GM10847 (cell line): ENCODE measurements around the gene TEAD1.

ENCODE experiments used
- POLR2A ChIP-seq: IDR thresholded peaks from 2 replicates; pipeline ENCODE4 v1.6.1; 2011; ENCODE audit not compliant: insufficient read length; ENCODE audit errors: extremely low read depth

TEAD1 gene

GRCh38 chr11:12952094-12952493 lies 277.9 kb downstream of the TEAD1 start:
- TF ChIP-seq POLR2A, result no peak

GRCh38 chr11:12958986-12959385 lies 284.8 kb downstream of the TEAD1 start:
- no peak for TF ChIP-seq POLR2A

DNA sequence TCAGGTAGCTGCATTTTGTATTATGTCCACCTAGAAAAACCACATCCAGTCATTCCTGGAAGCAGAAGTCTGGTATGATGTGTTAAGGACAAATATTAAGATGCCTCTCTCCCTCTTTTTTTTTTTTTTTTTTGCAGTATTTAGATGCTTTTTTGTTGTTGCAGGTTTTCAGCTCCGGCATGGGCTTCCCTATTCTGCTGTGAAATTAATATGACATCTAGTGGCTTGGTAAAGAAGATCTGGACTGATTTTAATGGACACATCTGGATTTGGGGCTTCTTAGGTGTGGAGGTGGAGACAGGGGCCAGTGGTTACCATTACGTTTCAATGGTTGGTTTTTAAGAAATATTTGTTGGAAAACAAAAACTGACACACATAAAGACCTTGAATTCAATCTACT lies 287.4 kb downstream of the TEAD1 start:
- no peak for TF ChIP-seq POLR2A

GRCh38 chr11:12962306-12962705 lies 288.1 kb downstream of the TEAD1 start:
- TF ChIP-seq POLR2A, result no peak

- no peak for TF ChIP-seq POLR2A
These were observed 288.8 kb downstream of the TEAD1 start for GRCh38 chr11:12963051-12963450.

DNA sequence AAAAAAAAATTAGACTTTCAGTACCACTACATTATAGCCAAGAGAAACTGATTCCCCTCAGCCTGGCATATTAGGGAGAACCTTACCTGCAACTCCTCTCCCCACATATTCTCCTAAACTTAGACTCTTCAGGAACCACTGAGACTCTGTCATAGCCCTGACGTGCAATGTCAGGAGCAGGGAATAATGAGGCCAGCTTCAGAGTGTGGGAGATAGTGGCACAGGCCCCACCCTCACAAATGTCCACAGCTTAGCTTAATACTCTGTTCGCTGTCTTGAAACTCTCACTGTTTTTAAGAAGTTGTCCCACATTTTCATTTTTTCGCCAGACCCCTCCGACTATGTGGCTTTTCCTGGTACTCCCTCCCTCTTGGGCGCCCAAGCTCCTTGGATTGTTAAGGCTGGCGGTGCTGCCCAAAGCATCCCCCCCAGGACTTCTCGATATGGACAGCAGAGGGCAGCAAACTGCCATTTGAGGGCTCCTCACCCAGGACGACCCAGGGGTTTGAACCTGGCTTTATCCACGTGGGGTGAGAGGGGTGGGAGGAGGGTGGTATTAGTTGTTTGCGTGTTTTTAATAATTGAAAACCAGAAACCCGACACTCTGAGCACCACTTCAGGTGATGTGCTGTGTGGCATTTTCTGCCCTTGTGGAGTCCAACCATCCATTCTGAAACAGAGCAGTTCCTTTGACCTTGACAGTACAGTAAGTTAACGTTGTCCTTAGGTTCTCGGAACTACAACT lies 289.7 kb downstream of the TEAD1 start:
- no peak for TF ChIP-seq POLR2A

GRCh38 chr11:12964650-12965049 lies 290.4 kb downstream of the TEAD1 start:
- no peak for TF ChIP-seq POLR2A

DNA sequence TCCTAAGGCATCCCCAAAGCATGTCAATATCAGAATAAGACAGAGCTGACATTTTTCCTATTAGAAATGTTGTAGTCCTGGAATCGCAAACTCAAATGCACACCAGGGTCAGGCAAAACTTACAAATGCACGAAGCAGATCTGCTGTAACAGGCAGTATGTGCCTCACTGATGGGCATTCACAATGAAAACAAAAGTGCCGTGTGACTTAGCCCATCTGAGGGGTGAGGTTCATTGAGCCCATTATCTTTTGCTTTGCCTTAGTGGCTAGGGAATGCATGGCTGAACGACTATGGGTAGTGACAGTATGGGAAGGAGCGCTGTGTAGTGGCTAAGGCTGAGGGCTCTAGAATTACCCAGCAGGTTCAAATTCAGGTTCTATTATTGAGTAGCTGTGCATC lies 291.8 kb downstream of the TEAD1 start:
- no peak for TF ChIP-seq POLR2A

DNA sequence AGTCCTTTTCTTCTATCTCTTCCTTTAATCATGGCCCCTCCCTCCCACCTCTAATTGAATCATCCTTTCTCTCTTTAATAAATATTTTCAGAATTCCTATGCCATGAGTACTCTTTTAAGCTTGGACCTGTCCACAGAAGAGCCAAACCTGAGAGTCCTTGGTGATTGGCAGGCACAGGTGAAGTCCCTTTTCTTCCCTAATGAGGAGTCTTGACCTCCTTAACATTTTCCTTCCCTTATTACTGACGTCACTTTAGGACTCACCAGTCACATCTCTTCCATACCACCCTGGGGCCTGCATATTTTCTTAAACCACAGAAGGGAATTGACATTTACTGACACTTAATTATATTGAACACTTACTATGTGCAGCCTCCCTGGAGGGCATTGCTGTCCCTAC lies 293.9 kb downstream of the TEAD1 start:
- TF ChIP-seq POLR2A, result no peak

GRCh38 chr11:12968826-12969225 lies 294.6 kb downstream of the TEAD1 start:
- TF ChIP-seq POLR2A, result no peak

DNA sequence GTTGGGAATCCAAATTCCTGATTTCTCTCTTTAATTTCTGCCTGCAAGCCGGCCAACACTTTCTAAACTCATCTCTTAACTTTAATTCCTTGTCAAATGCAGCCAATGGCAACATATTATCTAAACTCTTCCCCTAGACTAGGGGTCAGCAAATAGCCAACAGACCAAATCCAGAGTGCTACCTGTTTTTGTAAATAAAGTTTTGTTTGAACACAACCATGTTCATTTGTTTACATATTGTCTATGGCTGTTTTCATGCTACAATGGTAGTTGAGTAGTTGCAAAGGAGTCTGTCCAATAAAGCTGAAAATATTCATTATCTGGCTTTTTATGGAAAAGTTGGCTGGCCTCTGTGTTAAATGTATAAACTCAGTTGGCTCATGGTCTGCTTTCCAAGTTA lies 297.7 kb downstream of the TEAD1 start:
- TF ChIP-seq POLR2A, result no peak

DNA sequence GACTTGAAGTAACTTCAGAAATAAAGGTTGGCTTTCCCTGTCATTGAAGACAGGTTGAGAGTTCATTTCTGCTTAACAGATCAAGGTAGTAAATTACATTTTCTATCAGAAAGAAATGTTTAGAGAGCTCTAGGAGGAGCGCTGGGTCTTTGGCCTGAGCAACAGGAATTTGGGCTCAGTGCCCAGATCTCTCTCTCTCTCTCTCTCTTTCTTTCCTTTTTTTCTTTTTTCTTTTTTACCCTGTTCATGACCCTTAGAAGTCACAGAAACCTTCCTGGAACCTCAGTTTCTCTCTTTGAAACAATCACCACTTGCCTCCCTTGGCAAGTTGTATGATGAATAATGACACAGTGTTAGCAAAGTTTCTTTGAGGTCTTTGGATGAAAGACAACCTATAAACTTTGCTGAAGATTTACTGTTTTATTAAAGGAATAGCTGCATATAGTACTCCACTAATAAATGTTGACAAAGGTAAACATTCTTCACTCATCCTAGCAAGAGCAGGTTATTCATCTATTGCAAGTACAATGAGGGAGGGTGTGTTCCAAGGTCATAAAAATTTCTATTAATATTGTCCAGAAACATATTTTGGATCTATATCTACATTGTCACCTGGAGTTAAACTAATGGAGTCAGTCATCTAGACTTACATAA lies 299.4 kb downstream of the TEAD1 start:
- no peak for TF ChIP-seq POLR2A

DNA sequence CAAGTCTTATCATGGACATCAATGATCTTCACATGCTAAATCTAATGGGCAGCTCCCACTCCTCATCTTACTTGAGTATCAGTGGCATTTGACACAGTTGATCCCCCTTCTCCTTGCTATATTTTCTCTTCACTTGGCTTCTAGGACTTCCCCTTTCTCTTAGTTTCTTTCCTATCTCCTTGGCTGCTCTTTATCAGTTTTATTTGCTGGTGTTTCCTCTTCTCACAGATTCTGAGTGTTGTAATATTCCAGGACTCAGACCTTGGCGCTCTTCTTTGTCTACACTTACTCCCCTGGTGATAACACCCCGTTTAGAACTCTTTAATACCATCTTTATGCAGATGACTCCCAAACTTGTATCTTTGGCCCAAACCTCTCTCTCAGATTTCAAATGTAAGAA lies 301.0 kb downstream of the TEAD1 start:
- no peak for TF ChIP-seq POLR2A

GRCh38 chr11:12979928-12980689 lies 305.9 kb downstream of the TEAD1 start:
- no peak for TF ChIP-seq POLR2A

DNA sequence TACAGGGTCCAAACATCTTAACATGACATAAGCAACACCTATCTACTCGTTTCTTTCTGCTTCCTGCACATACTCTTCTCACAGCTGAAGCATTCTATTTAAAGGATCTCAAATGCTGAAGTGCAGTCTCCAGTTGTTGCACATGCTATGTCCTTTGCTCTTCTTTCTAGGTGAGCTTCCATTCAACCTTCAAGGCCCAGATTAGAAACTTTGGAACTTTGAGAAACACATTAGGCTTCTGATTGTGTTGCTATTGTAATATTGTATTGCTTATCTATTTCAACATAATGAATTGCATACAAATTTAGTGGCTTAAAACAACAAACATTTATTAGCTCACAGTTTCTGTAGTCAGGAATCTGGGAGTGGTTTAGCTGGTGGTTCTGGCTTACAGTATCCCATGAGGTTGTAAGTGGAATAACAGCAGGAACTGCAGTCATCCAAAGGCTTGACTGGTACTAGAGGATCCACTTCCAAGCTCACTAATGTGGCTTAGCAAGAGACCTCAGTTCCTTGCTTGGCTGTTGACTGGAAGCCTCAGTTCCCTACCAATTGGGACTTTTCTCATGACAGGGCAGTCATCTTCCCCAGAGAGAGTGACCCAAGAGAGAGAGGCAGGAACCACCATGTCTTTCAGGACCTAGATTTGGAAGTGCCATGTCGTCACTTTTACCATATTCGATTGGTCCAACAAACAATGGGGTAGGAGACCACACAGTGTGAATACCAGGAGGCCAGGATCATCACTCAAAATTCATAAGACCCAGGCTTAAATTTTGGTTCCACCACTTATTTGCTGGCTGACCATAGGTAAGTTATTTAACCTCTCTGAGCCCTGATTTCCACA lies 307.7 kb downstream of the TEAD1 start:
- no peak for TF ChIP-seq POLR2A
